ENCODE measurements around the gene SCUBE3.

Gene SCUBE3

GRCh38 chr6:35181933-35182612 lies 31.7 kb upstream of the SCUBE3 start:
- DNase-seq (ENCODE audit: low read depth): peak; percentile 86

GRCh38 chr6:35183281-35183680 lies 30.5 kb upstream of the SCUBE3 start:
- DNase-seq (ENCODE audit: low read depth): no peak

GRCh38 chr6:35183935-35184334 lies 29.8 kb upstream of the SCUBE3 start:
- no peak for DNase-seq (ENCODE audit: low read depth)

- DNase-seq (ENCODE audit: low read depth): no peak
Measured at GRCh38 chr6:35184580-35185301, 29.0 kb upstream of the SCUBE3 start.

- DNase-seq (ENCODE audit: low read depth): peak; percentile 55
Measured at GRCh38 chr6:35185302-35185681, 28.5 kb upstream of the SCUBE3 start.

GRCh38 chr6:35185971-35186370 lies 27.8 kb upstream of the SCUBE3 start:
- no peak for DNase-seq (ENCODE audit: low read depth)

- no peak for DNase-seq (ENCODE audit: low read depth)
Measured at GRCh38 chr6:35186571-35186970, 27.2 kb upstream of the SCUBE3 start.

GRCh38 chr6:35188886-35189285 lies 24.9 kb upstream of the SCUBE3 start:
- no peak for DNase-seq (ENCODE audit: low read depth)

GRCh38 chr6:35190306-35190705 lies 23.4 kb upstream of the SCUBE3 start:
- DNase-seq (ENCODE audit: low read depth): no peak

GRCh38 chr6:35191889-35192288 lies 21.9 kb upstream of the SCUBE3 start:
- DNase-seq (ENCODE audit: low read depth): no peak

- DNase-seq (ENCODE audit: low read depth): no peak
Measured at GRCh38 chr6:35192301-35192860, 21.4 kb upstream of the SCUBE3 start.

GRCh38 chr6:35194390-35194789 lies 19.4 kb upstream of the SCUBE3 start:
- DNase-seq (ENCODE audit: low read depth): no peak

GRCh38 chr6:35195120-35195780 lies 18.5 kb upstream of the SCUBE3 start:
- no peak for DNase-seq (ENCODE audit: low read depth)

GRCh38 chr6:35197196-35197595 lies 16.6 kb upstream of the SCUBE3 start:
- no peak for DNase-seq (ENCODE audit: low read depth)

- no peak for DNase-seq (ENCODE audit: low read depth)
Measured at GRCh38 chr6:35199866-35200265, 13.9 kb upstream of the SCUBE3 start.

GRCh38 chr6:35202066-35202546 lies 11.7 kb upstream of the SCUBE3 start:
- no peak for DNase-seq (ENCODE audit: low read depth)

- no peak for DNase-seq (ENCODE audit: low read depth)
Measured at GRCh38 chr6:35203152-35203670, 10.5 kb upstream of the SCUBE3 start.

GRCh38 chr6:35203680-35204079 lies 10.1 kb upstream of the SCUBE3 start:
- no peak for DNase-seq (ENCODE audit: low read depth)

- no peak for DNase-seq (ENCODE audit: low read depth)
Measured at GRCh38 chr6:35206346-35206745, 7.4 kb upstream of the SCUBE3 start.

GRCh38 chr6:35208419-35208818 lies 5.3 kb upstream of the SCUBE3 start:
- DNase-seq (ENCODE audit: low read depth): no peak

- no peak for DNase-seq (ENCODE audit: low read depth)
Measured at GRCh38 chr6:35209081-35209480, 4.7 kb upstream of the SCUBE3 start.

GRCh38 chr6:35209622-35210247 lies 4.0 kb upstream of the SCUBE3 start:
- DNase-seq (ENCODE audit: low read depth): no peak
